HEK293 (cell line): Measurements from ENCODE around the gene ATP8A2.

Source experiments
- CTCF ChIP-seq: fragments of 450-650 bp; formaldehyde crosslinking; IDR thresholded peaks from 2 replicates; pipeline ENCODE4 v1.5.1; 2016; ENCODE audit warnings: missing biosample characterization, missing genetic modification characterization
- ZFP37 ChIP-seq: fragments of 450-650 bp; formaldehyde crosslinking; IDR thresholded peaks from 2 replicates; pipeline ENCODE4 v1.5.1; 2016; ENCODE audit warnings: missing biosample characterization, missing genetic modification characterization
- ZNF24 ChIP-seq: fragments of 450-650 bp; formaldehyde crosslinking; IDR thresholded peaks from 2 replicates; pipeline ENCODE4 v1.5.1; 2016; ENCODE audit warnings: missing biosample characterization, missing genetic modification characterization
- ZNF670 ChIP-seq: fragments of 450-650 bp; formaldehyde crosslinking; IDR thresholded peaks from 2 replicates; pipeline ENCODE4 v1.5.1; 2016; ENCODE audit warnings: missing biosample characterization, missing genetic modification characterization, low read depth

- TF ChIP-seq CTCF (no peak), ZNF670 (tag by site-specific recombination) (no peak), ZNF24 (tag by site-specific recombination) (no peak), ZFP37 (tag by site-specific recombination) (no peak)
These were observed 499.8 kb downstream of the ATP8A2 start for GRCh38 chr13:25871389-25872125.
